Stimulated activated CD4-positive, alpha-beta T cell treated with anti-CD3 and anti-CD28 coated beads, Interleukin-15, amount 100 ng/mL, for 24 hours (primary cell): Measurements from ENCODE around the gene TRAPPC4.
A peak's percentile ranks its signal among the peaks of the same experiment; 100 is the strongest.
"Not testable (repeated sequence)": the region's sequence is repeated elsewhere in the genome, so short reads cannot be mapped to it uniquely, and the experiment has no call there.

Experiments used
- DNase-seq: peaks from one replicate; pipeline ENCODE4 v3.0.0-alpha.2; 2020

The TRAPPC4 gene

DNA sequence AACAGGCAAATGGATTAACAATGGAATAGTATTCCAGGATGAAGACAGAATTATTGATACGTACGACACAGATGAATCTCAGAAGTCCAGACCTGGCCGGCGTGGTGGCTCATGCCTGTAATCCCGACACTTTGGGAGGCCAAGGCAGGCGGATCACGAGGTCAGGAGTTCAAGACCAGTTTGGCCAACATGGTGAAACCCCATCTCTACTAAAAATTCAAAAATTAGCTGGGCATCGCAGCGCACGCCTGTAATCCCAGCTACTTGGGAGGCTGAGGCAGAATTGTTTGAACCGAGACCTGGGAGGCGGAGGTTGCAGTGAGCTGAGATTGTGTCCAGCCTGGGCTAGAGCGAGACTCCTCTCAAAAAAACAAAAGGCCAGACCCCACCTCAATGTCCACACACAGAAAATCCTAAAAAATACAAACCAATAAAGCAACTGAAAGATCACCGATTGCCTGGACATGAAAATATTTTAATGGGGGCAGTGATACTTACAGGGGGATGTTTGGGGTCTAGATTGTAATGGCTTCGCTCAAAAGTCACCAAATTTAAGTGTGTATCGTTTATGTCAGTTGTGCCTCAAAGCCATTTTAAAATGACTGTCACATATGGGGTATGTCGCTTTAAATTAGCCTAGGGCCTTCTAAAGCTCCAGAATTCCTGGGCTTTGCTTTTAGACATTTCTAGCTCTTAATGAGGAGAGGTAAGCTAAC is 4.2 kb upstream of the TRAPPC4 start:
- no peak for DNase-seq

- DNase-seq = peak; percentile 27
Observed at GRCh38 chr11:119015054-119015611, 3.4 kb upstream of the TRAPPC4 start.

DNA sequence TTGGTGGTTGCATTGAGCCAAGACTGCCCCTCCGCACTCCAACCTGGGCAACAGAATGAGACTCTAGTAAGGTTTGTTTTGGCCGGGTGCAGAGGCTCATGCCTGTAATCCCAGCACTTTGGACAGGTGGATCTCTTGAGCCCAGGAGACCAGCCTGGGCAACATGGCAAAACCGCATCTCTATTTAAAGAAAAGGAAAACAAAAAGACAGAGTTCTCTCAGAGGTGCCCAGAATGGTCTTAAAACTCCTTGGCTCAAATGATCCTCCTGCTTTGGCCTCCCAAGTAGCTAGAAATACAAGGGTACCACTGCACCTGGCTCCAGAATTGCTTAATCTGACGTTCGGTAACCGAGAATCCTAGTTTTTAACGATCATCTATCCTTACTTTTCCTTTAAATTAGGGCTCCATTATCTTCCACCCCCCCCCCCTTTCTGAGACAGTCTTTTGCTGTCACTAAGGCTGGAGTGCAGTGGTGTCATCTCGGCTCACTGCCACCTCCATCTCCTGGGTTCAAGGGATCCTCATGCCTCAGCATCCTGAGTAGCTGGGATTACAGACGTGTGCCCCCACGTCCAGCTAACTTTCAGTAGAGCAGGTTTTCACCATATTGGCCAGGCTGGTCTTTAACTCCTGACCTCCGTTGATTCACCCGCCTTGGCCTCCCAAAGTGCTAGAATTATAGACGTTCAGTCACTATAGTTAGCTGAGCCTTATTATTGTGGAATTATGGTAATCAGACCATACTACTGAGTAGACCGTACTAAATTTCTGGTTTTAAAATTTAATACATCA is 2.2 kb upstream of the TRAPPC4 start:
- DNase-seq = no peak

GRCh38 chr11:119017377-119017776 is 1.2 kb upstream of the TRAPPC4 start:
- not testable (repeated sequence) for DNase-seq

- no peak for DNase-seq
Observed at GRCh38 chr11:119019996-119020395, 1.4 kb downstream of the TRAPPC4 start.

- no peak for DNase-seq
Observed at GRCh38 chr11:119021631-119022030, 3.1 kb downstream of the TRAPPC4 start.

DNA sequence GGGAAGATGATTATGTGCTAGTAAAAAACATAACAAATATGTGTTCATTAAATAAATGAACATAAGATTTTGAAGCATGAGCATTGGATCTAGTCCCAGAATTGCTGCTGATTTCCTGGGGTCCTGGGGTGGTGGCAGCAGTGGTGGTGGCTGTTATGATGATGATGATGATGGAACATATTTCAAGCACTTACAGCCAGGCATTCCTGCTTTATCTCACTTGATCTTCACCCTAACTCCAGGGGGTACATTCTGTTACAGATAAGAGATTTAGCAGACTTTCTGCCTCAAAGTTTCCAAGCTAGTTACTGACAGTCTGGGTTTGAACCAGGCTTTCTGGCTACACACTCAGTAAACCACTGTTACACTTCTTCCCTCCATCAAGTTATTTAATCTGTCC is 5.2 kb downstream of the TRAPPC4 start:
- DNase-seq = no peak

DNA sequence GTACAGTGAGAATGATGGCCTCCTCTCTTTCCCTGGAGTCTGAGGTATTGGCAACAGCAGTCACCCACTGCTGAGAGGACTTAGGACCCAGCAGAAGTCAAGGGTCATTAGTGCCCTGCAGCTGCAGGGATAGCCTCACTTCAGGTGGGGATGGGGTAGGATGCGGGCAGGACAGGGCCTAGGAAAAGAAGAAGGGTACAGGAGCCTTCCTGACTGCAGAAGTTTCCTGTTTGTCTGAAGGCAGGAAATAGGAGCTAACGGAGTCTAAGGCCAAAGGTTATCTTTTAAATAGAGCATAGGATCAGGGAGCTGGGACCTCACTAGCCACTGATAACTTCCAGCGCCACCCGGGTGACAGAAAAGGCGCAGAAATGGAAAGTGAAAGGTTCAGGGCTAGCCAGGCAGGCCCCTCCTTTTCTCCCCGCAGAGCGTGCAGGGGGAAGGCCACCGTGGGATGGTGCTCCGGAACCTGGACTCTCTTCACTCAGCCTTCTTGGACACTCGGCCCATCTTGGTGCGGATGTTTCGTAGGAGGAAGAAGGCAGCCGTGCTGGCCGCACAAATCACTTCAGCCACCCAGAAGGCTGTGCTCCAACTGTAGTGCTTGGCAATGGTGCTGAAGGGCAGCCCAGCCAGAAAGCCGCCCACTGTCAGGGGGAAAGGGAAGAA is 6.0 kb downstream of the TRAPPC4 start:
- no peak for DNase-seq

DNA sequence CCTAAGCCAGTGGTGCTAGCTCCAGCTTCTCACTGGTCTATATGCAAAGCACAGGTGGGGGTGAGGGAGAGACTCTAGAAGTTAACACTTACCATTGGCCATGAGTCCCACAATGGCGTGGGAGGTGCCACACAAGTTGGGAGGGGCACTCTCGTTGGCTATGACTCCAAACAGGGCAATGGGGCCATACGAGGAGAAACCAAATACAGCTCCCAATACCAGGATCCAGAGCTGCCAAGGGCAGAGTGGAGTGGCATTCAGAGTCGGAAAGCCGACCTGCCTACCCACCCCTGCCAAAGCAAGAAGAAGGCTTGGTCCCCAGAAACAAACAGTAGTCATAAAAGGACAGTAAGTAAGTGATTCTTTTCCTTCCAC is 6.5 kb downstream of the TRAPPC4 start:
- no peak for DNase-seq

DNA sequence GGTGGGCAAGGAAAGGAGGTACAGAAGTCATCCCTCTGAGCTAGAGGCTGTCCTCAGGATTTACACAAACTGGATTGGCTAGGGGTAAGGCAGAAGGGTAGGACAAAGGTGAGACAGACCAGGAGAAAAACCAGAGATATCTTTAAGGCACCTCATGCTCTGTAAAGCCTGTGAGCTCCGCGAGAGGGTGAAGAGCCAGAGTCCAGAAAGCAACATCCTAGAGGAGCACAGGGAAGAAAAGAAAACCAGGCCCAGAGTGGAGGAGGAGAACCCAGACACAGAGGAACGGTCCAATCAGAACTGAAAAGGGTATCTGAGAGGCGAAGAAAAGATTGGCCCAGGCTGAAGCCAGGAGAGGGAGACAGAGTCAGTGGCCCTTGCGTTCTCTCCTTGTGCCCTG is 7.0 kb downstream of the TRAPPC4 start:
- no peak for DNase-seq

DNA sequence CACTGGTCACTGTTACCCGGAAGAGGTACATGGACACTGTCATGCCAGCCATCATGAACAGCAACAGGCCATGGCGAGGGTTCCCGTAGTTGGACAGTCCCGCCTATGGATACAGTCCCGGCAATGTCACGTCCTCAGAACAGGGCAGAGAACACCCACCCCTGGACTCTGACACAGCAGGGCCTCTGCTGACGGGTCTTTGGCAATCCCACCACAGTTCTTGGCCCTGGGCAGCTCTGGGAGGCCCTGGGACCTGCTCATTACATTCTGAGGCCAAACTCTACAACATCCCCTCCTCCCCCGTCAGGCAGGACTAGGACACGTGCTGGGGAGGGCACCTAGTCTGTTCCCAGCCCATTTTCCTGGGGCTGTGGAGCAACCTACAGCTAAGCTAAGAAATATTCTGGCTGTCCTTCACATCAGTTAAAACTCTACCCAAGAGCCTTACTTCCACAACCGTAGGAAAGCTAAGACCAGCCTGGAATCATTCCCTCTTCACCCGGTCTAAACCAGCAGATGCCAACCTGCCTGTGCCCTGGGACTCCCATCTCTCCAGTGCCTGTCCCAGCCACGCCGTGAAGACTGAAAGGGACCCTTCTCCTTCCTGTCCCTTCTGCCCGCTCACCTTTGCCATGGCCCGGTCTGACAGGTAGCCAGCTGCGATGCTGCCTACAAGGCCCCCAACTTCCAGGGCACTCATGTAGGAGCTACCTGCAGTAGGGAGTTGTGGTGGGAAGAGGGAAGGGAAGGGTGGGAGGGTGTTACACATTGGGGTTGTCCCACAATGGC is 7.6 kb downstream of the TRAPPC4 start:
- no peak for DNase-seq

- DNase-seq = no peak
Observed at GRCh38 chr11:119026970-119027369, 8.4 kb downstream of the TRAPPC4 start.

GRCh38 chr11:119027561-119028345 is 9.2 kb downstream of the TRAPPC4 start:
- no peak for DNase-seq

GRCh38 chr11:119028346-119029068 is 9.9 kb downstream of the TRAPPC4 start:
- DNase-seq = no peak

DNA sequence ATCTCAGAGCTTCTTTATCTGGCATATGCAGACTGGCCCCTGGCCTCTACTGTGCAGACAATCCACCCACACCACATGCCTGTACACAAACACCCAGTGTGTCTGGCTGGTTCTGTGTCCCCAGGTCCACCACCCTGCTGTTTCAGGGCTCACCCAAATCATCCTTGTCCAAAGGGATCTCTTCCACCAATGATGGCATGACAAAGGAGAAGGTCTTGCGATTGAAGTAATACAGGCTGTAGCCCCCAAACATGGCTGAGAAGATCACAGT is 10.4 kb downstream of the TRAPPC4 start:
- DNase-seq = no peak

- DNase-seq = peak; percentile 65
Observed at GRCh38 chr11:119029340-119030028, 10.9 kb downstream of the TRAPPC4 start.

DNA sequence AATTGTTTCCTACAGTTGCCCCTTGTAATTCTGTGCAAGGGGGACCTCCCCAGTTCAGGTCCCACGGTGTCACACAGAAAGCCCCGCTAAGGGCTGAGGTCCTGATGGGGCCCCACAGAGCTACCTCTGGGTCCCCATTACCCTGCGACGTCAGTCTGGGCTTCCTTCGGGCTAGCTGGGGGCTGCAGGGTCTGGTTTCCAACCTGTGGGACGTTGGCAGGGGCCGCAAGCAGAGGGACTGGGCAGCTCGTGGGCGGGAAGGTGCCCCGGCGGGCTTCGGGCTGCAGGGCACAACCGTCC is 11.4 kb downstream of the TRAPPC4 start:
- DNase-seq = no peak

GRCh38 chr11:119030329-119031047 is 11.9 kb downstream of the TRAPPC4 start, which contains the start of gene SLC37A4:
TSS of gene SLC37A4 (minus strand) at chr11:119030877.
- DNase-seq = peak; percentile 99

- no peak for DNase-seq
Observed at GRCh38 chr11:119031912-119032280, 13.3 kb downstream of the TRAPPC4 start.

DNA sequence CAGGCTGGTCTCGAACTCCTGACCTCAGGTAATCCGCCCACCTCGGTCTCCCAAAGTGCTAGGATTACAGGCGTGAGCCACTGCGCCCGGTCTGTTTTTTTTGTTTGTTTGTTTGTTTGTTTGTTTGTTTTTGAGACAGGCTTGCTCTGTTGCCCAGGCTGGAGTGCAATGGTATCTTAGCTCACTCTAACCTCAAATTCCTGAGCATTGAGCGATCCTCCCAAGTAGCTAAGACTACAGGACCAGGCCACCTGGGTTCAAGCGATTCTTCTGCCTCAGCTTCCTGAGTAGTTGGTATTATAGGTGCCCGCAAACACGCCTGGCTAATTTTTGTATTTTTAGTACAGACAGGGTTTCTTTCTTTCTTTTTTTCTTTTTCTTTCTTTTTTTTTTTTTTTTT is 14.9 kb downstream of the TRAPPC4 start:
- not testable (repeated sequence) for DNase-seq
